MV-4-11 (cell line): ENCODE measurements around the gene GID4.
A peak's percentile ranks its signal among the peaks of the same experiment; 100 is the strongest.
"Not testable (repeated sequence)": the region's sequence is repeated elsewhere in the genome, so short reads cannot be mapped to it uniquely, and the experiment has no call there.

Experiments used
- DNase-seq: peaks from one replicate; lab custom pipeline; 2025; lab: John Stamatoyannopoulos, UW

GID4 gene

DNA sequence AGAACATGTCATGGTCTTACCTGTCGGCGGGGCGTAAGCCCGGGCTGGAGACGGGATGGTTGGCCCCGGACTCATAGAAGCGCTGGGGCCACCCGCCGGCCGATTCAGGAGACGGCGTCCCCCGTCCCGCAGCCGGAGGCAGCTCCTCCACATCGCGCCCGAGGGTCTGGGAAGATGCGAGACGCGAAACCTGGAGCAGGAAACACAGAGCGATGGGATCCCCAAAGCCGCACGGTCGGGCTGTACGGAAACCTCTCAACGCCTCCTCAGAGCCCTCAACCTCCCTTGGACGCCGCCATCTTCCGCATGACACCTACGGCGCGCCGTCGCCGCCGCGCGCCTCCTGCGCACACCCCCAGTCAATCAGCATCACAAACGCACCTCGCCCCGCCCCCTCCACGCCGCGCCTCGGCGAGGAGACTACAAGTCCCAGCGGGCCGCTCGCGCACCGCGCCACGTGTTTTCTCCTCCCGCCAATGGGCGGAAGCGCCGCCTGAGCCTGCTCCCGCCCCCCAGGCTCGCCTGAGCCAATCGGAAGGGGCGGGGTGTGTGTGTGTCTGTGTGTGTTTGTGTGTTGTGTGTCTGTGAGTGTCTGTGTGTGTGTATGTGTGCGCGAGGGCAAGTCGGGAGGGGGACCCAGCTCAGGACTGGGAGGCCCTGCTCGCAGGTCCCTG lies at the start of gene GID4, which contains the start of gene ATPAF2:
Gene GID4 (plus strand): TSS at position 548 of the 674 bp plus-strand sequence. CDS start 57 bp downstream, at position 605.
Gene ATPAF2 (minus strand): TSS at position 308 of the 674 bp plus-strand sequence. CDS start 155 bp downstream, at position 153.
- DNase-seq = peak; percentile 99

DNA sequence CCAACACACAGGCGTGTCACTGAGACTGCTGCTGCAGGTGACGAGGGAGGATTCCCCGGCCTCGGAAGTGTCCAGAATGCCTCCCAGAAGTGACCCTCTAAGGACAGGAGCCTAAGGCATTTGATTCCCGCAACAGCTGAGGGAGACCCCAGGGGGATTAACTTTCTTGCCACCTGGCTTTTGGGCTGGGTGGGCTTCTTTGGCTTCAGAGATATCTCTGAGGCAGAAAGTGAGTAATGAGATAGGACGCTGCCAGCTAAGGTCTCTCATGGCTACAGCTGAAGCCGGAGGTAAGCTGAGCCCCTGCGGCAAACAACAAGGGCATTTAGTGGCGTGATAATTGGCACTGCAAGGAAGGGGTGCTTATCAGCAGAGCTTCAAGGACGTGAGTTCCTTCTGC lies 49.6 kb upstream of the GID4 start:
- DNase-seq = no peak

DNA sequence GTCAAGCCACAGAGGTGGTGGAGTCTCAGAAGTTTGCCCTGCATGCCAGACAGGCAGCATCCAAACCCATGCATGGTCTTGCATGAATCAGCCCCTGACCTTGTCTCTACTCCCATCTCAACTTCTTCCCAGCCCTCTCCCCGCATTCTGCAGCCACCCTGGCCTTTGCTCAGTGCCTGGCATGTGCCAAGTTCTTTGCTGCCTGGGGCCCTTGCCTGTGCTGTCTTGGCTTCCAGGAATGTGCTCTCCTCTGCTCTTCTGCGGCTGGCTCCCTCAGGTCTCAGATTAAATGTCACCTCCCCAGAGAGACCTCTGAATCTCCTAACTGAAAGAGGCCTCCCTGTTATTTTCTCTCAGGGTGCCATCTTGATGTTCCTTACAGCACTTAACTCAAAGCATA lies 48.9 kb upstream of the GID4 start:
- DNase-seq = no peak

DNA sequence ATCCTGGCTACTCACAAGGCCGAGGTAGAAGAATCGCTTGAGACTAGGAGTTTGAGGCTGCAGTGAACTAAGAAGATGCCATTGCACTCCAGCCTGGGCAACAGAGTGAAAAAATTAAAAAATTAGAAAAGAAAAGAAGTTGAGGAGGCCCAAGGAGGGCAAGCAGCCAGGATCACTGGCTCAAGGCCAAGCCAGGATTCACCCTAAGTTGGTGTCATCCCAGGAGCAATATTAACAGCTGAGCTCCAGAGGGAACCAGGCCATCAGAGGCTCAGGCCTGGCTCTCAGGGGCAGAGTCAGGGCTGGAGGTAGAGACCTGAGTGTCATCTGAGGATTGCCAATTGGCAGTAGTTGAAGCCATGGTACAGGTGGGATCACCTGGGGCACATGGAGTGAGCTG lies 45.8 kb upstream of the GID4 start:
- no peak for DNase-seq

DNA sequence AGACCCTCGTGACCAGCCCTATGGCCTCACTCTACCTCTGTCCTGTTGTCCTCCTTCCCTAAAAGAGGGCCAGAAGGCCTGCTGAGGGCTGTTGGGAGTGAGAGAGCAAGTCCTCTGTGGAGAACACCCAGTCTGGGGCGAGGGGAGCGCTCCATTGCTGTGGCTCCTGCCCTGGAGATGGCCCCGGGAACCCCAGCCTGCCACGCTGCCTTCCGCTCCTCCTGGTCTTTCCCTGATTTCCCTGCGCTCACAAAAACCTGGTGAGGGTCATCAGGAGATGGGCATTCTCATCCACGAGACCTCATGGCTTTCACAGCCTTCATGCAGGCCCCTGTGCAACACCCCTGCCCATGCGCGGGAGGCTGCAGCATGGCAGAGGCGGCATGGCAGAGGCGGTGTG lies 45.4 kb upstream of the GID4 start:
- no peak for DNase-seq

DNA sequence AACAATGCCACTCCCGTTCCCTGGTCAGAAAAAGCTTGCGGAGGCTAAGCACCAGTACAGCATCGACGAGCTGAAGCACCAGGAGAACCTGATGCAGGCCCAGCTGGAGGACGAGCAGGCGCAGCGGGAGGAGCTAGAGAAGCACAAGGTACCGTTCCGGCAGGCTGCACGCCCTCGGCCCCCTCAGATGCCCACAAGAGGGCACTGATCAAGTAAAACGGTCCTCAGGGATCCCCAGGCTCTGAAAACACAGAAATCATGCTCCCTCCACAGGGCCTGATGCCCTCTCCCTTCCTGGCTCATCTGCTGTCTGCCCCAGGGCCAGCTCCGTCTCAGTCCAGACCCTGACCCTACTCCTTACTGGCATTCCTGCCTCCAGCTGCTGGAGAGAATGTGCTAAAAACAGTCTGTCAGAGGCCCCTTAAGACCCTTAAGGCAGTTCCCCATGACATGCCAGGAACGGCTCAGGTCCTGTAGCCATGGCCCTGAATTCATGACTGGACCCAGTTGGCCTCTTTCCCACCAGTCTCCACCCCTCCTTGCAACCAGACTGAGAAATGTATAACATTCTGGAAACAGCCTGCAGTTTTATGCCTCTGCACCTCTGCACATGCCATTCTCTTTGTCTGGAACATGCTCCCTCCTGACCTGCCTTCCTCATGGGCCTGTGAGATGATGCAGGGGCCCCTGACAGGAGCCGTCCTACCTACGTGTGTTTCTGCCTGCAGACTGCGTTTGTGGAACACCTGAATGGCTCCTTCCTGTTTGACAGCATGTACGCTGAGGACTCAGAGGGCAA lies 44.7 kb upstream of the GID4 start:
- DNase-seq = no peak

DNA sequence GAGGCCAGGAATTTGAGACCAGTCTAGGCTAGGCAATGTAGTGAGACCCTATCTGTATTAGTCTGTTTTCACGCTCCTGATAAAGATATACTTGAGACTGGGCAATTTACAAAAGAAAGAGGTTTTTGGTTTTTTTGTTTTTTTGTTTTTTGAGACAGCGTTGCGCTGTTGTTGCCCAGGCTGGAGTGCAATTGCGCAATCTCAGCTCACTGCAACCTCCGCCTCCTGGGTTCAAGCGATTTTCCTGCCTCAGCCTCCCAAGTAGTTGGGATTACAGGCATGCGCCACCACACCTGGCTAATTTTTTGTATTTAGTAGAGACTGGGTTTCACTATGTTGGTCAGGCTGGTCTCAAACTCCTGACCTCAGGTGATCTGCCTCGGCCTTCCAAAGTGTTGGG lies 43.3 kb upstream of the GID4 start:
- not testable (repeated sequence) for DNase-seq

DNA sequence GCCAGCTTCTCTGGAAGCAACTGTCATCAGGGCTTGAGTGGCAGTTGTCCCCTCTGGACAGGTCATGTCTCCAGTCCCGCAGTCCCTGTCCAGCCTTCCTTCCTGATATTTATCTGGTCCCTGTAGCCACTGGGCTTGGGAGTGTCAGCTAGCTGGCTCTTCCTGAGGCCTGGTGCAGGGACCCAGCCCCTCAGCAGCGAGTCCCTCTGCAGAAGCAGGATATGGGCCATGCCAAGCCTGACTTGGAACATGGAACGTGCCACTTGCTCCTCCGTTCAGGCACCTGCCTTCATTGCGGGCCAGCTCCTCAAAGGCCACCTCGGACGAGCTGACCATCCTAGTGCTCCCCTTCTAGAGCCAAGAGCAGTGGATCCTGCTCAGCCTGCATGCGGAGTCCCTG lies 40.3 kb upstream of the GID4 start:
- no peak for DNase-seq

DNA sequence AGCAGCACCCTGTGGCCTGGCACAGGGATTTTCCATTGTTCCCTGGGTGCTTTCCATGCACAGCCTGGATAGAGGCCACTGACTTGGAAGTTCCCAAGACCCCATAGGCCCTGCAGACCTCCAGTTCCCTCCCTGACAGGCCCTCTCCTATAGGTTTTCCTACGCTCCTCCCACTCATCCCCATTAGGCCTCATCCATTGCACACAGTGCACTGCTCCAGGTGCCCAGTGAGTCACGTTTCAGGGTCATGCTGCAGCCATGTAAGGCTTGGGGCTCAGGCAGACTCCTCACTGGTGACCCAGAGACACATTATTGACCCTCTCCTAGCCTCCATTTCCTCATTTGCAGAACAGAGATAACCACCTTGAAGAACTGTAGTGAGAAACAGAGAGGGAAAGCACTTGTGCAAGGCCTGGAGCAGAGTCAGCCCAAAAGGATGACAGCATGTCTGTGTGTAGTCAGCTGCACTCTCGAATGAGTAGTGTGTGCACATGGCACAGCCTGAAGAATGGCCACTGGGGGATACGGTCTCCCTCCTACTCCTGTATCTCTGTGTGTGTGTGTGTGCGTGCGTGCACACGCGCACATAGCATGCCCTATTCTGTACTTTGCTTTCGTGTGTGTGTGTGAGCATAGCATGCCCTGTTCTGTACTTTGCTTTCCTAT lies 39.7 kb upstream of the GID4 start:
- DNase-seq = no peak

DNA sequence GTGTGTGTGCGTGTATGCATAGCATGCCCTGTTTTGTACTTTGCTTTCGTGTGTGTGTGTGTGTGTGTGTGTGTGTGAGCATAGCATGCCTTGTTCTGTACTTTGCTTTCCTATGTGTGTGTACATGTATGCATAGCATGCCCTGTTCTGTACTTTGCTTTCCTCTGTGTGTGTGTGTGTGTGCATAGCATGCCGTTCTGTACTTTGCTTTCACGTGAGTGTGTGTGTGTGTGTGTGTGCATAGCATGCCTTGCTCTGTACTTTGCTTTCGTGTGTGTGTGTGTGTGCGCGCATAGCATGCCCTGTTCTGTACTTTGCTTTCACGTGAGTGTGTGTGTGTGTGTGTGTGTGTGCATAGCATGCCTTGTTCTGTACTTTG lies 39.2 kb upstream of the GID4 start:
- no peak for DNase-seq

DNA sequence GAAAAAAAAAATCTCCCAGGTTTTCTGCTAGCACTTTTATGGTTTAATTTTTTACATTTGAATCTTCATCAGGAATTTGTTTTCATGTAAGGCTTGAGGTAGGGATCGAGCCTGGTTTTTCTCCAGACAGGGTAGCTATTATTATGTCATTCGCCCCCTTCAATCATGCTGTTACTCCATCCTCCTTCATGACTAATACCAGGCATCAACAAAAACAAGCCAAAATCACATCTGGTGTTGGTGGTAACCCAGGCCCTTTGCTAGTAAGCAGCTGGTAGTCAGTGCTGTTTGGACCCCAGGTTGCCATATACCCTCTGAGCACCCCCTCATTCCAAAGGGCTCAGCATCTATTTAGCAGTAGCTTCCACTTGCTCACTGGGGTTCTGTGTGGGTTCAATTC lies 37.0 kb upstream of the GID4 start:
- DNase-seq = no peak

DNA sequence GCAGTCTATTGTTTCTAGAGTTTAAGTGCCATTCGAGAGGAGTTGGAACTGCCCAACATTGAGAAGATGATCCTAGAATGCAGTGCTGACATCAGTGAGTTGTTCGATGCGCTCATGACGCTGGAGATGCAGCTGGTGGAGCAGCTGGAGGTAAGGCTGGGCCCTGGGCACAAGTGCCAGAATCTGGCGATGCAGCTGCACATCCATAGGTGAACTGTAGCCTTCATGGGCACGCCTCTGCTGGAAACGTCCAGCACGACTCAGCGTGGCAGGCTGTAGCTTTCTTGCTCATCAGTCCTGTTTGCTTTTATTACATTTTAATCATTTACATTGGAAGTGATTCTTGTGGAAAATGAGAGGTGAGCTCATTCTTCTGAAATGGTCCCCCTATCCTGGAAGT lies 34.9 kb upstream of the GID4 start:
- DNase-seq = no peak

DNA sequence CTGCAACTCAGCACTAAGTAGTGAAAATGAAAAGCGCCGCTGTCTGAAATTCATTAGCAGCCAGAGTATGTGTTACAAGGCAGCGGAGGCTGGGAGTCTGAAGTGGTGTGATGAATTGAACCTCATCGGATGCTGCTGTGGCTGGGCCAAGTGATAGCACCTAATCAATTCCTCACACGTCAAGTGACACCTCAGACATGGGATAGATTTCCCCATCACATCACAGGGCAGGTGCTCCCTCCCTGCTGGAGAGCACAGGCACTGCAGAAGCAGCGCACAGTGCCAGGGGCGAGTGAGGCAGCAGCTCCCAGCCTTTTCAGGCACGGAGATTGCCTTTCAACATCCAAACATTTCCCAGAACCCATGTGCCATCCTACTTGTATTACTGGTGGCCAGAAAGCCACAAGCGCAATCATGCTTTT lies 34.3 kb upstream of the GID4 start:
- DNase-seq = no peak

DNA sequence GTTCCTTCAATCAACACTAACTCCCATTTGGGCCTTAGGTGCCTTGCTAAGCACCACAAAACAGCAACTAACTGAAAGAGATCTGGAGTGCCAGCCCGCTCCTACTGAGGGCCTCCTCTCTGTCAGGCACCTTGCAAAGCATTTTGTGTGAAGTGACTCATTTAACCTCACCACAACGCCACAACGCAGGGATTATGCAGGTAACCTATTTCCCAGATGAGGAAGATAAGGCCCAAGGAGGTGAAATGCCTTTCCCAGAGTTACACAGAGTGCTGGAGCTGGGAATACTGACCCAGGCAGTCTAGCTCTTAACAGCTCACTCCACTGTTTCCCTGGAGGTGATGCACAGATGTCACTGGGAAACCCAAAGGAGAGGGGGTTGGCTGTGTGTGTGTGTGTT lies 33.7 kb upstream of the GID4 start:
- DNase-seq = no peak

DNA sequence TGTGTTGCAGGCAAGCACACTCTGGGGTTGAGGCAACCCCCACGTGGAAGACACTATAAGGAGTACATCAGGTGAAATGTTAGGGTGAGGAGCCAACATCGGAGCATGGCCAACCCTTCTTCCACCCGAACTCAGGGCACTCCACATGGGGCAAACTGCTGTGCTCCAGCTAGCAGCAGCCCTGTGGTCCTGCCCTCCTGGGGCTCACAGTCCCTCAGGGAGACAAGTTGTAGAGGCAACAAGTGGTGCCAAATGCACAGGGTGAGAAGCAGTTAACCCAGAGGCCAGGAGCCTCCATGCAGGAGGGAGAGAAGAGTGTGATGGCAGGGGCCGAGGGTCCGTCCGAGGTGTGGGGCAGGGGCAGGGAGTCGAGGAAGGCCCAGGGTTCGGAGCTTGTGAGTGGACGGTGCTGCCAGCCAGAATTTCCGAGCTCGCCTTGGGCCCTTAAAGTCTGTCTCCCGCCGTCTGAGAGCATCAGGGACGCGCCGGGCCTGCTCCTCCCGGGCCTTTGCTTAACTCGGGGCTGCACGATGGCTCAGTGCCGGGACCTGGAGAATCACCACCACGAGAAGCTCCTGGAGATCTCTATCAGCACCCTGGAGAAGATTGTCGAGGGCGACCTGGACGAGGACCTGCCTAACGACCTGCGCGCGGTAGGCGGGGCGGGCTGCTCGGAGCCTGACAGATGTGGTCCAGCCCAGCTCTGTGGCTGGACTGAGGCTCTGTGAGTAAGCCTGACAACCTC lies 32.5 kb upstream of the GID4 start:
- no peak for DNase-seq

DNA sequence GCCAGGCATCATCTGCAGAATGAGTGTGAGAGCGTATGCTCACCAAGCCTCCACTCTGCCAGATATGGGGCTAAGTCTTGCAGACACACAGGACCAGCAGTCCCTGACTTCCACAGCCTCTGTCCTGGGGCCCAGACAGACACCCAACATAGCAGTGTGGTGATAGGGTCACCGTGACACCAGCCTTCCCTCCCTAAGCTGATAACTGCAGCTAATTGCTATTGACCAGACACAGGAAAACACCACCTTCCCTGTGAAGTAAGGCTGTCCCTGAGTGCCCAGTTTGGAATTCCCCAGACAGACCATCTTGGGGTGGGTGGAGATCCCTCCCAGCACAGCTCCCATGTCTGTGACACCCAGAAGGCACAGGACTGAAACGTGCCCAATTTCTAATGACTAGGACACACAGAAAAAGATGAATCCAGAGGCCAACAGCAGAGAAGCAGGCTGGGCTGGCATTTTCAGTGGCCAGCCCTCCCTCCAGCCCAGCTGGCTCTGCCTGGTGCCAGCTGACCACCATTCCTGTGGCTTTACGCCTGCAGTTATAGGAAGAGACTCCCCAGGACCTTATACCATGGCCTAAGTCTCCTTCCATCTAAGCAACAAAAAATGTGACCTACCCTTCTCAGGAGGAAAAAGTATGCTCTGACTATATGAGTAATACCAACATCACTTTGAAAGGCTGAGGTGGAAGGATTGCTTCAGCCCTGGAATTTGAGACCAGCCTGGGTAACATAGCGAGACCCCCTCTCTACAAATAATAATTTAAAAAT lies 30.5 kb upstream of the GID4 start:
- no peak for DNase-seq

DNA sequence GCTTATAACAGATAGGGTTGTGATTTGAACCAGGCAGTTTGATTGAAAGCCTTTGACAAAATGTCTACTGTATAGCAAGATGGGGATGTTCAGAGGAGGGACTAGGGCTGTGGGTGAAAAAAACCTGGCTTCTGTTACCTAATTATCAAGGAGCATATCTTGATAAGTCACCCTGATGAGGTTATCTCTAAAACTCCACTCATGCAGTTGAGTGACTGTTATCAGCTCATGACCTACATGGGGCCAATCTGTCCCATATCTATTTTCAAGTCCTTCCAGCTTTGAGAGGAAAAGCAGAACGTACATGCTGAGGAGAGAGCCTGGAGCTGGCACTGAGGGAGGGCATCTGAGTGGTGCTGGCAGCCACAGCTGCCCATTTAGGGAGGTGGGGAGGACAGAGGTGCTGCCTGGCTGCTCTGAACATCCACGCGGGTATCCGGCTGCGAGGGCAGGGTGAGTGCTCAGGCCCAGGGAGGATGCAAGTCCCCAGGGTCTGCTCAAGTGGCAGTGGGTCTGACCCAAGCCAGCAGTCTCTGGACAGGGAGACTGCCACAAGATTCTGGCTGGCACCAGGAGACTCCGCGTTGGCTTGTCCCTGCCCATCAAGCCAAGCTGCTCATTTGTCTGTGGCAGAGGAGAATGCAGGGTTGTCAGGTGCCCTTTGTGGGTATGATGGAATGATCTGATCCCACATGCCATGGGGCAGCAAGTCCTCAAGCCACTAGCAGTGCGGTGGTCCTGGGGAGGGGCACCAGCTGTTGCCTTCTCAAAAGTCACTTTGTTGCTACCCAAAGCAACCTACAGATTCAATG lies 29.4 kb upstream of the GID4 start:
- no peak for DNase-seq

DNA sequence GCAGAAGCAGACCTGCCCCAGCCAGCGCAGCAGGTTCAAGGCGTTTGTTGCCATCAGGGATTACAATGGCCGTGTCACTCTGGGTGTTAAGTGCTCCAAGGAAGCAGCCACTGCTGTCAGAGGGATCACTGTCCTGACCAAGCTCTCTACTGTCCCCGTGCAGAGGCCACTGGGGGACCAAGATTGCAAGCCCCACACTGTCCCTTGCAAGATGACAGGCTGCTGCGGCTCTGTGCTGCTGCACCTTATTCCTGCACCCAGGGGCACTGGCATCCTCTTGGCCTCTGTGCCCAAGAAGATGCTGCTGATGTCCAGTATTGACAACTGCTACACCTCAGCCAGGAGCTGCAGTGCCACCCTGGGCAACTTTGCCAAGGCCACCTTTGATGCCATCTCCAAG lies 27.9 kb upstream of the GID4 start:
- no peak for DNase-seq

DNA sequence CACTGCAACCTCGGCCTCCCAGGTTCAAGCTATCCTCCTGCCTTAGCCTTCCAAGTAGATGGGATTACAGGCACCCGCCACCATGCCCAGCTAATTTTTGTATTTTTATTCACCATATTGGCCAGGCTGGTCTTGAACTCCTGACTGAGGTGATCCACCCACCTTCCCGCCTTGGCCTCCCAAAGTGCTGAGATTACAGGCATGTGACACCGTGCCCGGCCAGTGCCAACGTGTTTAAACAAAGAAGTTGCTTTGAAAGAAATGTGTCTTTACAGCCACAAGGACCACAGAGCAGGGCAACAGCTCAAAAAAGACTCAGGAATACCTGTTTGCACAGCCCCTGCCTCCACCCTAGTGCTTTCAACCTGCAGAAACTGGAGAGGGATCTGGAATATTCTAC lies 25.2 kb upstream of the GID4 start:
- DNase-seq = no peak

DNA sequence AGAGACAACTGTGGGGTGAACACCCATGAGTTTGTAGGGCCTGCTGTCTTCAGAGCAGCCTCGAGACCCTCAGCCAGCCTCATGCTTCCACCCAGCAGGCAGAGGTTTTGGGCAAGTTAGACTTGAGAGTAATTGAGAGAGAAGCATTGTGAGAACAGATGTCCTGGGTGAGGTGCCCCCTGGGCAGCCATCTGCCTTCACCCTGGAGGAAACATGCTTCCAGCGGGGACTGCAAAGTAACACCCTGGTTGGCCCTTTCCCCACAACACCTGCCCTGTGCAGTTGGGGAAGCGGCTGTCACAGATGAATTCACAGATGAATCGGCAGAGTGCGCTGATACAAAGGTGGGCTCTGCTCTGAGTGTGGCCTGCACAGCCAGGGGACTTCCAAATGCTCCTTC lies 23.6 kb upstream of the GID4 start:
- DNase-seq = no peak

DNA sequence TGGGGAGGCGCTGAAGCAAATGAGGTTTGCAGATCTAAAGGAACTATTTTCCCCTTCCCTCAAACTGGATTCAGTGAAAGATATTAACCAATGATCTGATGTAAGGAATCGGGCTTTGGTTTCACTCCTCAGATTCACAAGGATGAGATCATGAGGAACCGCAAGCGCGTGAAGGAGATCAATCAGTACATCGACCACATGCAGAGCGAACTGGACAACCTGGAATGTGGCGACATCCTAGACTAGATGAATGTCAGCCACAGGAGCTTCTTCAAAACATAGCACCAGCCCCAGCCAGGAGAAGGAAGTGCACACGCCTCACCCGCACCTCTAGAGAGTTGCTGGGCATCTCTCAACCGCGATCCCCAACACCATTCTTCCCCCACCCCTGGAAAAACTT lies 22.8 kb upstream of the GID4 start:
- DNase-seq = no peak
